OCI-LY7 (cell line): ENCODE measurements around the gene CHCHD10.

Experiments used
- EZH2phosphoT487 ChIP-seq: fragments of 200-600 bp; sonication (generic); IDR thresholded peaks from 2 replicates; pipeline ENCODE4 v1.6.1; 2018; ENCODE audit warnings: low read depth, borderline replicate concordance, mild to moderate bottlenecking, mixed run types, antibody characterized with exemption, low read length, moderate library complexity, mixed read lengths
- TF ChIP-seq, protein P1 (sequence below): fragments of 200-600 bp; sonication (generic); conservative IDR thresholded peaks from 2 replicates; pipeline ENCODE4 v1.5.1; 2014; ENCODE audit warnings: mild to moderate bottlenecking, antibody characterized with exemption, low read length, moderate library complexity, mixed read lengths

DNA sequence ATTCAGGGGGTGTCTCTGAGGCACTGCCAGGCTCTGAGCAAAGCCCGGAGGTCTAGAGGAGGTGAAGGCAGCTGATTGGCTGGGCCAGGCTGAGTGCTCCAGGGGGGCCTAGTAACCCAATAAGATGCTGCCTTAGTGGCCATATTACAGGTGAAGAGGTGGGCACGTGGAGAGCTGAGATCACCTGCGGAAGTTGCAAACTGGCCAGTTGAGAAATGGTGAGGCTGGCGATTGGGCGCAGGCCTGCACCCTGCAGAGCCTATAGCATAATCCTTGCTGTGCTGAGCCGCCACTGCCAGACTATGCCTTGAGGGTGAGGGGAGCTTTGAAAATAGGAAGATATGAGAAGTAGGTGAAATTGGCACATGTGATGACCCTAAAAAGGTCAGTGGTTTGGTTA, 49.4 kb upstream of the CHCHD10 start:
- no peak for TF ChIP-seq EZH2phosphoT487
- TF ChIP-seq, protein P1, sequence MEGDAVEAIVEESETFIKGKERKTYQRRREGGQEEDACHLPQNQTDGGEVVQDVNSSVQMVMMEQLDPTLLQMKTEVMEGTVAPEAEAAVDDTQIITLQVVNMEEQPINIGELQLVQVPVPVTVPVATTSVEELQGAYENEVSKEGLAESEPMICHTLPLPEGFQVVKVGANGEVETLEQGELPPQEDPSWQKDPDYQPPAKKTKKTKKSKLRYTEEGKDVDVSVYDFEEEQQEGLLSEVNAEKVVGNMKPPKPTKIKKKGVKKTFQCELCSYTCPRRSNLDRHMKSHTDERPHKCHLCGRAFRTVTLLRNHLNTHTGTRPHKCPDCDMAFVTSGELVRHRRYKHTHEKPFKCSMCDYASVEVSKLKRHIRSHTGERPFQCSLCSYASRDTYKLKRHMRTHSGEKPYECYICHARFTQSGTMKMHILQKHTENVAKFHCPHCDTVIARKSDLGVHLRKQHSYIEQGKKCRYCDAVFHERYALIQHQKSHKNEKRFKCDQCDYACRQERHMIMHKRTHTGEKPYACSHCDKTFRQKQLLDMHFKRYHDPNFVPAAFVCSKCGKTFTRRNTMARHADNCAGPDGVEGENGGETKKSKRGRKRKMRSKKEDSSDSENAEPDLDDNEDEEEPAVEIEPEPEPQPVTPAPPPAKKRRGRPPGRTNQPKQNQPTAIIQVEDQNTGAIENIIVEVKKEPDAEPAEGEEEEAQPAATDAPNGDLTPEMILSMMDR: no peak
